Stimulated activated CD4-positive, alpha-beta T cell treated with anti-CD3 and anti-CD28 coated beads, Interleukin-15, amount 100 ng/mL, for 48 hours (primary cell): ENCODE data around the gene KRT86.

Experiments
- DNase-seq, 2 donors: peaks; one replicate each; pipeline ENCODE4 v3.0.0-alpha.2; 2020; ENCODE audit warnings: low read depth in 2 of 2

The KRT86 gene

DNA sequence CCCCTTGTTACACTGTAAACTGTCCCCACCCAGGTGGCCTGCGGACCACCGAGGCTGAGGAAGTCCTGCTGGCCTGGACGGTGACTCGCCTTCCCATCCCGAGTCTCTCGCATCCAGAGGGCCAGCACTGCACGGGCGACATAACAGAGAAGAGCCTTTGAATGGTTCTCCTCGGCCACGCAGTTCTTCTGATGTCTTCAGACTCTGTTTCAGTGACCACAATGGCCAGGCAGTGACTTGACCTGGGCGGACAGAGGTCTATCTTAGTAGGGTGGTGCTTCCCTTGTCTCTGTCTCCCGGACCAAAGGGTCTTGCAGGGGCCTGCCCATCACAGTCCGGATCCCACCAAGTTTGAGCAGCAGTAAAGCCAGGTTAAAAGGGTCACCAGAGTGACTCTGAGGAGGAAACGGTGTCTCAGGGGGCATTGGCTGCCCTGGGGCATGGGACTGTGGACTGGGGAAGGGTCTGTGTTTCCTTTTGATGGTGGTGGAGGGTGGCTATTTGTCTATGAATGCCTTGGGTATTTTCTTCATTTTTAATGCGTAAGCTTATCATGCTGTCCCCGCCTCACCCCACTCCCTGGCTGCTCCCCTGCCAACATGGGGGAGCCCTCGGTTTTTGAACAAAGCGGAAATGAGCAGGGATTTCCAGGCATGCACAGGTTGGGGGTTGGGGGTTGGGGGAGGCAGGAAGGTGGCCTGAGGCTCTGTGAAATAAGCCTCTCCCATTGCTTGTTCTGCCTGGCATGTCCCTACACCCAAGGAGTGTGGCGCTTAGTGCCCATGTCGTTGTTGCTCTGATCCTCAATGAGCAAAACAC lies 82.5 kb downstream of the KRT86 start:
- DNase-seq: no peak
